SK-N-SH treated with all-trans-retinoic acid at 6 μM for 48 hours (cell line): ENCODE results near the gene STAT6.

ENCODE experiments used
- ATAC-seq: fragments of 200-7000 bp; cut with Tn5 transposase; 3 replicates; pipeline ENCODE4 v1.9.1; 2020; ENCODE audit warnings: mild to moderate bottlenecking, moderate library complexity
- ARNTL ChIP-seq: fragments of 450-650 bp; formaldehyde crosslinking; IDR thresholded peaks from 2 replicates; pipeline ENCODE4 v1.5.0; 2020; ENCODE audit warnings: low read depth, mild to moderate bottlenecking, moderate library complexity, borderline replicate concordance
- BACH2 ChIP-seq: fragments of 250-450 bp; sonication (Bioruptor Pico); IDR thresholded peaks from 2 replicates; pipeline ENCODE4 v1.9.0; 2021; ENCODE audit warnings: mild to moderate bottlenecking, borderline replicate concordance
- CSDC2 ChIP-seq: fragments of 250-450 bp; sonication (Bioruptor Pico); IDR thresholded peaks from 2 replicates; pipeline ENCODE4 v1.5.0; 2020; ENCODE audit warnings: mild to moderate bottlenecking, moderate library complexity
- ESRRG ChIP-seq: fragments of 250-450 bp; sonication (Bioruptor Pico); IDR thresholded peaks from 2 replicates; pipeline ENCODE4 v1.6.1; 2021; ENCODE audit warnings: mild to moderate bottlenecking
- GLIS3 ChIP-seq: fragments of 250-450 bp; sonication (Bioruptor Pico); IDR thresholded peaks from 2 replicates; pipeline ENCODE4 v1.5.0; 2020; ENCODE audit warnings: mild to moderate bottlenecking, moderate library complexity
- ISL1 ChIP-seq: fragments of 250-450 bp; sonication (Bioruptor Pico); IDR thresholded peaks from 2 replicates; pipeline ENCODE4 v2.1.2; 2022; ENCODE audit warnings: mild to moderate bottlenecking, moderate library complexity
- OSR1 ChIP-seq: fragments of 250-450 bp; sonication (Bioruptor Pico); IDR thresholded peaks from 2 replicates; pipeline ENCODE4 v1.8.0; 2022; ENCODE audit warnings: moderate library complexity, mild to moderate bottlenecking, inconsistent platforms
- PPARA ChIP-seq: fragments of 250-450 bp; sonication (Bioruptor Pico); IDR thresholded peaks from 2 replicates; pipeline ENCODE4 v1.5.0; 2020; ENCODE audit warnings: mild to moderate bottlenecking, borderline replicate concordance
- RARB ChIP-seq: fragments of 250-450 bp; sonication (Bioruptor Pico); IDR thresholded peaks from 2 replicates; pipeline ENCODE4 v1.8.0; 2021; ENCODE audit warnings: mild to moderate bottlenecking, moderate library complexity
- TOX ChIP-seq: fragments of 250-450 bp; sonication (Bioruptor Pico); IDR thresholded peaks from 2 replicates; pipeline ENCODE4 v1.8.0; 2021; ENCODE audit warnings: mild to moderate bottlenecking, moderate library complexity, borderline replicate concordance
- ZC3H10 ChIP-seq: fragments of 250-450 bp; sonication (Bioruptor Pico); IDR thresholded peaks from 2 replicates; pipeline ENCODE4 v1.5.1; 2021; ENCODE audit warnings: mild to moderate bottlenecking, moderate library complexity
- ZFP30 ChIP-seq: fragments of 450-650 bp; formaldehyde crosslinking; IDR thresholded peaks from 2 replicates; pipeline ENCODE4 v1.5.0; 2022; ENCODE audit warnings: mild to moderate bottlenecking, moderate library complexity
- ZNF565 ChIP-seq: fragments of 450-650 bp; formaldehyde crosslinking; conservative IDR thresholded peaks from 2 replicates; pipeline ENCODE4 v1.5.0; 2020; ENCODE audit warnings: low read depth, mild to moderate bottlenecking, moderate library complexity
- ZNF70 ChIP-seq: fragments of 450-650 bp; formaldehyde crosslinking; IDR thresholded peaks from 2 replicates; pipeline ENCODE4 v1.5.0; 2020; ENCODE audit warnings: mild to moderate bottlenecking, moderate library complexity
- ZNF8 ChIP-seq: fragments of 450-650 bp; formaldehyde crosslinking; IDR thresholded peaks from 2 replicates; pipeline ENCODE4 v1.5.0; 2020; ENCODE audit warnings: mild to moderate bottlenecking, moderate library complexity
- TF ChIP-seq, protein P1 (sequence below): fragments of 250-450 bp; sonication (Bioruptor Pico); IDR thresholded peaks from 2 replicates; pipeline ENCODE4 v1.5.1; 2021; ENCODE audit warnings: mild to moderate bottlenecking, moderate library complexity
- TF ChIP-seq, protein P2 (sequence below): fragments of 250-450 bp; sonication (Bioruptor Pico); IDR thresholded peaks from 2 replicates; pipeline ENCODE4 v1.5.0; 2020; ENCODE audit warnings: mild to moderate bottlenecking, moderate library complexity
- TF ChIP-seq, protein P3 (sequence below): fragments of 250-450 bp; sonication (Bioruptor Pico); IDR thresholded peaks from 2 replicates; pipeline ENCODE4 v1.8.0; 2021; ENCODE audit warnings: low read depth, mild to moderate bottlenecking, moderate library complexity, borderline replicate concordance

STAT6 gene

DNA sequence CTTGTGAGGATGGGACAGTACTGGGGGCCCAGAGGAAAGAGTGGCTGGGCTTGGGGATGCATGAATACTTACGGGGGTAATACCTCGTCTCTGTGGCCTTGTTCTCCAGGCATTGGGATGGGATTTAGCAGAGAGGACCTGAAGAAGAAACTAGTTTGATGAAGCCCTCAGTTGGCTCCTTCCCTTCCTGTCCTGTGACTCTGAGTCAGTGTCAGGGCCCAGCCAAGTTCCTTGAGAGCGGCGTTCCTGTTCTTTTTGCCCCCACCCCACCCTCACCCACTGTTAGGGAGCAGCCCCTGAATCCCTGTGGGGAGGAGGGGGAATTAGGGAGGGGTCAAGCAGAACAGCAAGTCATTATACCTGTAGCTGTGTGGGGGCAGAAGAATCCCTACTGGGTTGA is 41.5 kb upstream of the STAT6 start:
- TF ChIP-seq TOX (CRISPR knock-in tag) (no peak), ZNF565 (CRISPR knock-in tag) (no peak)
- ATAC-seq, result peak; percentile 10

DNA sequence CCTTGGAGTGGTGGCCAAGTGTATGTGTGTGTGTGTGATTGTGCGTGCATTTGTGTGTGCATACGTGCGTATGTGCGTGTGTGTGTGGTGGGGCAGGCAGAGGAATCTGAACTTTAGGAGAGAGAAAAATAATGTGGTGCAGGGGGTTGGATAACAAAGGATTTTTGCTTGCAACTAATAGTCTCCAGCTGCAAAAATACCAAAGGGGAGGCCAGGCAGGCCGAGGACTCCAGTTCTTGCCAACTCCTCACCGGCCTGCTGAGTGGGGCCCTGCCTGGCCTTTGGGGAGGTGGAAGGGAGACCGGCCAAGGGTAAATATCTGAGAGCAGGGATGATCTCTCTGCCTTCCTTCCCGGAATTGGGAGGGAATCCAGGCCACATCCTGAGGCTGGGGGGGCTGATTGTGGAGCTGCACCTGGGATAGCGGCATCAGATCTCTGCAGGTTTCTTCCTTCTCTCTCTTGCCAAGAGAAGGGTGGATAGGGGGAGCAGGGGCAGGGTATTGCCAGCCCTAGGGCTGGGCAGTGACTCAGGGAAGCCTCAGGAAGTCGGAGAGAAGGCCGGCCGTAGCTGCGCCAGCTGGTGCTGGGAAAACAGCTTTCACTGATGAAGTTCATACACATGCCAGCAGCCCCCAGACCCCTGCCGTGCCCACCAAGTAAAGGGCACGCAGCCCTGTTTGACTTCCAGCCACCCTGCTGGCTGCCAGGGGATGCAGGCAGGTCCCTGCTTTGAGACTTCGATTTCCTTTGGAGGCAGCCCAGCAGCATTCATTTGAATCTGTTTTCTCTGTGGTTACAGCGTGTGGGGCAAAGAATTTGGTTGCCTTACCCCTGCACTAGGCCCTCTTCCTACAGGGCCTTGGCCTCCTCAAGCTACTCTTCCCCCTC is 40.8 kb upstream of the STAT6 start:
- TF ChIP-seq TOX (CRISPR knock-in tag) (no peak), BACH2 (CRISPR knock-in tag) (no peak), ESRRG (0 out of 2 replicates have a peak, but pooled peaks have one; percentile 13)
- ATAC-seq, result peak; percentile 90

DNA sequence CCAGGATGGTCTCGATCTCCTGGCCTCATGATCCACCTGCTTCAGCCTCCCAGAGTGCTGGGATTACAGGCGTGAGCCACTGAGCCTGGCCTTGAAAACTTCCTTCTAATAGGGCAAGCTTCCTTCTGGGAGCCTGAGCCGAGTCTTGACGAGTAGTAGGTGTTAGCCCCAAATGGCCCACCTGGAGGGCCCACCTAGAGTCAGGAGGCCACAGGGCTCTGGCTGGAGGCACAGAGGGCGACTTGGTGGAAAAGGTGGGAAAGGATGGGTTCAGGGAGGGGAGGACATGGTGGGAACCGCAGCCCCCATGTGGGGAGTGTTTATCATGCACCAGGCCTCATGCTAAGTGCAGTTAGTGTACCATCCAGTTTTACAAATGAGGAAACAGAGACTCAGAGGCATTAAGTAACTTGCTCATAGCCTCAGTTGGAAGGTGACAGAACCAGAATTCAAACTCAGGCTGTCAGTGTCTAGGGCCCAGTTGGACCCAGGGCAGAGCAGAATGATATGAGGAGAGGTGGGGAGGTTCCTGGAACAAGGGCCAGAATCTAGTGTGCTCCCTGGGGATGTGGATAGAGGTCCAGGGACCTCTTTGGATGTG is 39.3 kb upstream of the STAT6 start:
- no peak for ATAC-seq
- TF ChIP-seq GLIS3, result no peak
- no peak for TF ChIP-seq ESRRG
- TF ChIP-seq PPARA (CRISPR knock-in tag), result no peak
- TF ChIP-seq, protein P1, sequence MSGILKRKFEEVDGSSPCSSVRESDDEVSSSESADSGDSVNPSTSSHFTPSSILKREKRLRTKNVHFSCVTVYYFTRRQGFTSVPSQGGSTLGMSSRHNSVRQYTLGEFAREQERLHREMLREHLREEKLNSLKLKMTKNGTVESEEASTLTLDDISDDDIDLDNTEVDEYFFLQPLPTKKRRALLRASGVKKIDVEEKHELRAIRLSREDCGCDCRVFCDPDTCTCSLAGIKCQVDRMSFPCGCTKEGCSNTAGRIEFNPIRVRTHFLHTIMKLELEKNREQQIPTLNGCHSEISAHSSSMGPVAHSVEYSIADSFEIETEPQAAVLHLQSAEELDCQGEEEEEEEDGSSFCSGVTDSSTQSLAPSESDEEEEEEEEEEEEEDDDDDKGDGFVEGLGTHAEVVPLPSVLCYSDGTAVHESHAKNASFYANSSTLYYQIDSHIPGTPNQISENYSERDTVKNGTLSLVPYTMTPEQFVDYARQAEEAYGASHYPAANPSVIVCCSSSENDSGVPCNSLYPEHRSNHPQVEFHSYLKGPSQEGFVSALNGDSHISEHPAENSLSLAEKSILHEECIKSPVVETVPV (CRISPR knock-in tag), result no peak
- no peak for TF ChIP-seq ISL1 (CRISPR knock-in tag)
- TF ChIP-seq ZNF8 (CRISPR knock-in tag), result no peak
- no peak for TF ChIP-seq ZFP30 (CRISPR knock-in tag)
- TF ChIP-seq ZC3H10 (CRISPR knock-in tag), result no peak
- no peak for TF ChIP-seq RARB (CRISPR knock-in tag)
- no peak for TF ChIP-seq OSR1 (CRISPR knock-in tag)
- TF ChIP-seq ARNTL (CRISPR knock-in tag), result no peak
- TF ChIP-seq, protein P2, sequence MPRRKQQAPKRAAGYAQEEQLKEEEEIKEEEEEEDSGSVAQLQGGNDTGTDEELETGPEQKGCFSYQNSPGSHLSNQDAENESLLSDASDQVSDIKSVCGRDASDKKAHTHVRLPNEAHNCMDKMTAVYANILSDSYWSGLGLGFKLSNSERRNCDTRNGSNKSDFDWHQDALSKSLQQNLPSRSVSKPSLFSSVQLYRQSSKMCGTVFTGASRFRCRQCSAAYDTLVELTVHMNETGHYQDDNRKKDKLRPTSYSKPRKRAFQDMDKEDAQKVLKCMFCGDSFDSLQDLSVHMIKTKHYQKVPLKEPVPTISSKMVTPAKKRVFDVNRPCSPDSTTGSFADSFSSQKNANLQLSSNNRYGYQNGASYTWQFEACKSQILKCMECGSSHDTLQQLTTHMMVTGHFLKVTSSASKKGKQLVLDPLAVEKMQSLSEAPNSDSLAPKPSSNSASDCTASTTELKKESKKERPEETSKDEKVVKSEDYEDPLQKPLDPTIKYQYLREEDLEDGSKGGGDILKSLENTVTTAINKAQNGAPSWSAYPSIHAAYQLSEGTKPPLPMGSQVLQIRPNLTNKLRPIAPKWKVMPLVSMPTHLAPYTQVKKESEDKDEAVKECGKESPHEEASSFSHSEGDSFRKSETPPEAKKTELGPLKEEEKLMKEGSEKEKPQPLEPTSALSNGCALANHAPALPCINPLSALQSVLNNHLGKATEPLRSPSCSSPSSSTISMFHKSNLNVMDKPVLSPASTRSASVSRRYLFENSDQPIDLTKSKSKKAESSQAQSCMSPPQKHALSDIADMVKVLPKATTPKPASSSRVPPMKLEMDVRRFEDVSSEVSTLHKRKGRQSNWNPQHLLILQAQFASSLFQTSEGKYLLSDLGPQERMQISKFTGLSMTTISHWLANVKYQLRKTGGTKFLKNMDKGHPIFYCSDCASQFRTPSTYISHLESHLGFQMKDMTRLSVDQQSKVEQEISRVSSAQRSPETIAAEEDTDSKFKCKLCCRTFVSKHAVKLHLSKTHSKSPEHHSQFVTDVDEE, result no peak
- TF ChIP-seq, protein P3, sequence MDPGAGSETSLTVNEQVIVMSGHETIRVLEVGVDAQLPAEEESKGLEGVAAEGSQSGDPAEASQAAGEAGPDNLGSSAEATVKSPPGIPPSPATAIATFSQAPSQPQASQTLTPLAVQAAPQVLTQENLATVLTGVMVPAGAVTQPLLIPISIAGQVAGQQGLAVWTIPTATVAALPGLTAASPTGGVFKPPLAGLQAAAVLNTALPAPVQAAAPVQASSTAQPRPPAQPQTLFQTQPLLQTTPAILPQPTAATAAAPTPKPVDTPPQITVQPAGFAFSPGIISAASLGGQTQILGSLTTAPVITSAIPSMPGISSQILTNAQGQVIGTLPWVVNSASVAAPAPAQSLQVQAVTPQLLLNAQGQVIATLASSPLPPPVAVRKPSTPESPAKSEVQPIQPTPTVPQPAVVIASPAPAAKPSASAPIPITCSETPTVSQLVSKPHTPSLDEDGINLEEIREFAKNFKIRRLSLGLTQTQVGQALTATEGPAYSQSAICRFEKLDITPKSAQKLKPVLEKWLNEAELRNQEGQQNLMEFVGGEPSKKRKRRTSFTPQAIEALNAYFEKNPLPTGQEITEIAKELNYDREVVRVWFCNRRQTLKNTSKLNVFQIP (CRISPR knock-in tag), result no peak
- no peak for TF ChIP-seq BACH2 (CRISPR knock-in tag)
- no peak for TF ChIP-seq TOX (CRISPR knock-in tag)
- no peak for TF ChIP-seq CSDC2 (CRISPR knock-in tag)
- TF ChIP-seq ZNF70 (CRISPR knock-in tag), result no peak

DNA sequence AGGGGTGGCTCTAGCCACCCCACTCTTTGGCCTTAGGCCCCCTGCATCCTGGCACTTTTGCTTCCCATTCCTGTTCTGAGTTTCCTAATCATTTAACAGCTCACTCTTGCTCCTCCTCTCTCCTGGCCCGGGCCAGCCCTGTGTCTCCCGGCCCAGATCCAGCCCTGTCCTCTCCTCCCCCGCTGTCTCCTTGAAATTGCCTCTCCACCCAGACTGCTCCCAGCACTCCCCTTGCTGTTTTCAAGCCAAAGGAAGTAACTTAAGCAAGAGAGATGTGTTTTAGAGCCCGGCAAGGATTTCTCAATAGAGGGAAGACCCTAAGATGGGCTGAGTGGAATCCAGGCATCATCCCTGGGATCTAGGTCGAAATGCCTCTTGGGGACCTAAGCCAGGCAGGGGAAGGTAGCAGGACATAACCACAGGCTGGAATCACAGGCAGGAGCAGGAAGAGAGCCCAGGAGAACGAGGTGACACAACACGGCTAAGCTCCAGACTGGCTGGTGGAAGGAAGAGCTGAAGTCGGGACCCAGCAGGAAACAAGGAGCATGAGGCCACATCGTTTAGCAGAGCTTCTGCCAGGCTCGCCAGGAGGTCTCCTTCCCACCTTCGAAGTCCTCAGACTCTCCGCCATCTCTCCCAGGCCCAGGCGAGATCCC is 38.2 kb upstream of the STAT6 start:
- no peak for ATAC-seq
- no peak for TF ChIP-seq ZNF565 (CRISPR knock-in tag)
- no peak for TF ChIP-seq ZNF8 (CRISPR knock-in tag)
- TF ChIP-seq RARB (CRISPR knock-in tag), result no peak
- TF ChIP-seq, all 23 proteins: peak for 0
